Measurements from ENCODE around the gene DEXI.
A peak's percentile ranks its signal among the peaks of the same experiment; 100 is the strongest.
"Not testable (repeated sequence)": the region's sequence is repeated elsewhere in the genome, so short reads cannot be mapped to it uniquely, and the experiment has no call there.

The DEXI gene

GRCh38 chr16:10945065-10945787, 3.0 kb upstream of the DEXI start:
- Histone ChIP-seq H4K8ac (ENCODE audit: low read depth, low read length) (no peak overlapping the region), H2BK5ac (ENCODE audit: low read depth, low read length, poor library complexity) (no peak overlapping the region), H3K79me2 (ENCODE audit: control insufficient read depth, insufficient read depth, low read length, poor library complexity) (peaks cover 16% of the 10 kb centered on the region), H3K36me3 (ENCODE audit: control insufficient read depth in 1 of 2, insufficient read depth in 2 of 2, low read length in 2 of 2) (no peaks in the 10 kb centered on the region), H3K14ac (ENCODE audit: low read length) (peak overlapping the region; percentile 81), H2AFZ (ENCODE audit: insufficient read depth, low read length, poor library complexity) (no peak overlapping the region), H3K4me3 (ENCODE audit: low read depth, low read length) (peak overlapping the region; percentile 99), H3K4ac (ENCODE audit: low read depth, low read length) (peak overlapping the region; percentile 44), H3K27me3 (ENCODE audit: insufficient read depth, low read length) (no peaks in the 10 kb centered on the region), H3K79me1 (ENCODE audit: low read length) (peaks cover 7% of the 10 kb centered on the region), H2BK12ac (ENCODE audit: low read length) (no peak overlapping the region), H3K23ac (ENCODE audit: low read length) (no peak overlapping the region), H3K4me1 (ENCODE audit: control insufficient read depth in 1 of 2, insufficient read depth in 2 of 2, low read length in 2 of 2) (peaks cover 31 to 35% of the 10 kb centered on the region in 2 experiments), H3K9me3 (ENCODE audit: insufficient read depth, low read depth, low read length) (no peaks in the 10 kb centered on the region), H4K12ac (ENCODE audit: low read depth, low read length) (no peak overlapping the region), H3K18ac (ENCODE audit: low read length) (no peak overlapping the region), H3K9ac (ENCODE audit: low read length) (no peak overlapping the region), H4K91ac (ENCODE audit: low read depth, low read length) (no peak overlapping the region), H2BK120ac (ENCODE audit: insufficient read depth, low read length, poor library complexity) (no peak overlapping the region), H3K27ac (ENCODE audit: low read depth, low read length) (no peak overlapping the region), H2AK5ac (ENCODE audit: low read length) (no peak overlapping the region), H3K4me2 (ENCODE audit: low read length) (peak overlapping the region; percentile 62)
- DNase-seq, result no peak
- no CpG with 5 or more reads among the region's 14 CpGs for WGBS (ENCODE audit: extremely low coverage, insufficient coverage, insufficient read length)

- no CpG with 5 or more reads among the region's 86 CpGs for WGBS (ENCODE audit: extremely low coverage, insufficient coverage, insufficient read length)
- peak within 1 kb of the TSS; percentile 29 for H2BK120ac ChIP-seq (ENCODE audit: insufficient read depth, low read length, poor library complexity)
Measured at GRCh38 chr16:10944249-10945064, 2.2 kb upstream of the DEXI start, which contains the start of gene CLEC16A. CLEC16A (plus strand) TSS chr16:10944564; CDS start chr16:10944718, 154 bp downstream.

GRCh38 chr16:10943064-10943353, 741 bp upstream of the DEXI start:
- Histone ChIP-seq H3K27me3 (ENCODE audit: insufficient read depth, low read length) (no peaks in the 10 kb centered on the region), H3K27ac (ENCODE audit: low read depth, low read length) (no peak overlapping the region), H2BK12ac (ENCODE audit: low read length) (no peak overlapping the region), H2AK5ac (ENCODE audit: low read length) (no peak overlapping the region), H3K4me2 (ENCODE audit: low read length) (no peak overlapping the region), H3K23ac (ENCODE audit: low read length) (no peak overlapping the region), H3K4me1 (ENCODE audit: control insufficient read depth in 1 of 2, insufficient read depth in 2 of 2, low read length in 2 of 2) (peaks cover 22 to 38% of the 10 kb centered on the region in 2 experiments), H3K4ac (ENCODE audit: low read depth, low read length) (no peak overlapping the region), H3K9me3 (ENCODE audit: insufficient read depth, low read depth, low read length) (no peaks in the 10 kb centered on the region), H3K79me2 (ENCODE audit: control insufficient read depth, insufficient read depth, low read length, poor library complexity) (peaks cover 18% of the 10 kb centered on the region), H3K4me3 (ENCODE audit: low read depth, low read length) (no peak overlapping the region), H4K12ac (ENCODE audit: low read depth, low read length) (no peak overlapping the region), H3K14ac (ENCODE audit: low read length) (no peak overlapping the region), H2BK120ac (ENCODE audit: insufficient read depth, low read length, poor library complexity) (no peak overlapping the region), H4K8ac (ENCODE audit: low read depth, low read length) (no peak overlapping the region), H3K9ac (ENCODE audit: low read length) (no peak overlapping the region), H4K91ac (ENCODE audit: low read depth, low read length) (no peak overlapping the region), H3K36me3 (ENCODE audit: control insufficient read depth in 1 of 2, insufficient read depth in 2 of 2, low read length in 2 of 2) (peaks cover 5 to 6% of the 10 kb centered on the region in 2 experiments), H3K79me1 (ENCODE audit: low read length) (peaks cover 7% of the 10 kb centered on the region), H2AFZ (ENCODE audit: insufficient read depth, low read length, poor library complexity) (no peak overlapping the region), H3K18ac (ENCODE audit: low read length) (no peak overlapping the region), H2BK5ac (ENCODE audit: low read depth, low read length, poor library complexity) (no peak overlapping the region)
- WGBS (ENCODE audit: extremely low coverage, insufficient coverage, insufficient read length), result no CpG with 5 or more reads among the region's 7 CpGs
- no peak for DNase-seq

More at GRCh38 chr16:10944249-10945064, 2.2 kb upstream of the DEXI start, which contains the start of gene CLEC16A:
- peak within 1 kb of the TSS; percentile 55 for H3K18ac ChIP-seq (ENCODE audit: low read length)
- H2BK12ac ChIP-seq (ENCODE audit: low read length), result no peak within 1 kb of the TSS
- H4K8ac ChIP-seq (ENCODE audit: low read depth, low read length), result peak within 1 kb of the TSS; percentile 71
- H3K79me2 ChIP-seq (ENCODE audit: control insufficient read depth, insufficient read depth, low read length, poor library complexity), result peaks cover 16% of the 10 kb centered on the region
- H3K4me1 ChIP-seq (ENCODE audit: control insufficient read depth in 1 of 2, insufficient read depth in 2 of 2, low read length in 2 of 2), result peaks cover 27 to 36% of the 10 kb centered on the region in 2 experiments
- peak within 1 kb of the TSS; percentile 74 for H3K9ac ChIP-seq (ENCODE audit: low read length)
- H3K27me3 ChIP-seq (ENCODE audit: insufficient read depth, low read length), result no peaks in the 10 kb centered on the region
- DNase-seq, result peak; percentile 97 to 99
- peak within 1 kb of the TSS; percentile 51 for H2AFZ ChIP-seq (ENCODE audit: insufficient read depth, low read length, poor library complexity)
- H3K36me3 ChIP-seq (ENCODE audit: control insufficient read depth in 1 of 2, insufficient read depth in 2 of 2, low read length in 2 of 2), result peaks cover 0 to 2% of the 10 kb centered on the region in 2 experiments
- no peak within 1 kb of the TSS for H2BK5ac ChIP-seq (ENCODE audit: low read depth, low read length, poor library complexity)
- no peak within 1 kb of the TSS for H2AK5ac ChIP-seq (ENCODE audit: low read length)
- H3K14ac ChIP-seq (ENCODE audit: low read length), result peak within 1 kb of the TSS; percentile 81
- no peak within 1 kb of the TSS for H3K23ac ChIP-seq (ENCODE audit: low read length)
- H3K4me3 ChIP-seq (ENCODE audit: low read depth, low read length), result peak within 1 kb of the TSS; percentile 99
- no peak within 1 kb of the TSS for H4K91ac ChIP-seq (ENCODE audit: low read depth, low read length)
- H3K4ac ChIP-seq (ENCODE audit: low read depth, low read length), result peak within 1 kb of the TSS; percentile 44
- peak within 1 kb of the TSS; percentile 62 for H3K4me2 ChIP-seq (ENCODE audit: low read length)
- H3K9me3 ChIP-seq (ENCODE audit: insufficient read depth, low read depth, low read length), result no peaks in the 10 kb centered on the region
- H3K79me1 ChIP-seq (ENCODE audit: low read length), result peaks cover 7% of the 10 kb centered on the region
- peak within 1 kb of the TSS; percentile 11 for H4K12ac ChIP-seq (ENCODE audit: low read depth, low read length)
- no peak within 1 kb of the TSS for H3K27ac ChIP-seq (ENCODE audit: low read depth, low read length)

GRCh38 chr16:10941935-10942351, 325 bp downstream of the DEXI start:
- not testable (repeated sequence) for H3K9ac ChIP-seq (ENCODE audit: low read length); H3K9me3 ChIP-seq (ENCODE audit: insufficient read depth, low read depth, low read length); H2BK5ac ChIP-seq (ENCODE audit: low read depth, low read length, poor library complexity); H3K79me1 ChIP-seq (ENCODE audit: low read length); H4K8ac ChIP-seq (ENCODE audit: low read depth, low read length); H2BK12ac ChIP-seq (ENCODE audit: low read length); H2AK5ac ChIP-seq (ENCODE audit: low read length); H3K4ac ChIP-seq (ENCODE audit: low read depth, low read length); H2AFZ ChIP-seq (ENCODE audit: insufficient read depth, low read length, poor library complexity); H3K27me3 ChIP-seq (ENCODE audit: insufficient read depth, low read length); H4K12ac ChIP-seq (ENCODE audit: low read depth, low read length); H3K18ac ChIP-seq (ENCODE audit: low read length); H3K23ac ChIP-seq (ENCODE audit: low read length); H3K27ac ChIP-seq (ENCODE audit: low read depth, low read length); DNase-seq
- Histone ChIP-seq H3K14ac (ENCODE audit: low read length) (peak overlapping the region; percentile 62), H3K4me1 (ENCODE audit: control insufficient read depth in 1 of 2, insufficient read depth in 2 of 2, low read length in 2 of 2) (peaks cover 25 to 44% of the 10 kb centered on the region in 2 experiments), H3K4me2 (ENCODE audit: low read length) (peak overlapping the region; percentile 70), H4K91ac (ENCODE audit: low read depth, low read length) (peak overlapping the region; percentile 37), H3K79me2 (ENCODE audit: control insufficient read depth, insufficient read depth, low read length, poor library complexity) (peaks cover 18% of the 10 kb centered on the region), H2BK120ac (ENCODE audit: insufficient read depth, low read length, poor library complexity) (peak overlapping the region; percentile 57), H3K36me3 (ENCODE audit: control insufficient read depth in 1 of 2, insufficient read depth in 2 of 2, low read length in 2 of 2) (peaks cover 6 to 11% of the 10 kb centered on the region in 2 experiments), H3K4me3 (ENCODE audit: low read depth, low read length) (peak overlapping the region; percentile 78)
- no CpG with 5 or more reads among the region's 52 CpGs for WGBS (ENCODE audit: extremely low coverage, insufficient coverage, insufficient read length)

All from trophoblast cell (in vitro differentiated cells and primary cell).